Upper lobe of left lung (tissue), 4 donors: ENCODE results near the gene METRNL.

Experiments
- CTCF ChIP-seq, 6 experiments: fragments of 450-650 bp in 4 of 6; fragments of 200-600 bp in 2 of 6; sonication (generic) in 2 of 6; IDR thresholded peaks; one replicate each; pipeline ENCODE4 v1.5.1; 2016 to 2019; ENCODE audit warnings: antibody characterized with exemption in 6 of 6
- EP300 ChIP-seq, 4 donors: sonication (generic); formaldehyde crosslinking; IDR thresholded peaks; one replicate each; pipeline ENCODE4 v1.5.1; 2017; ENCODE audit warnings: antibody characterized with exemption in 4 of 4, control low read depth in 2 of 4
- POLR2A ChIP-seq, 4 donors: fragments of 450-650 bp; IDR thresholded peaks; one replicate each; pipeline ENCODE4 v1.5.1; 2016 to 2017; ENCODE audit warnings: antibody characterized with exemption in 4 of 4, mild to moderate bottlenecking in 2 of 4
- POLR2AphosphoS5 ChIP-seq, 2 donors: sonication (generic); formaldehyde crosslinking; IDR thresholded peaks; one replicate each; pipeline ENCODE4 v1.5.1; 2017; ENCODE audit warnings: antibody characterized with exemption in 2 of 2

GRCh38 chr17:83078378-83079351 lies 744 bp upstream of the METRNL start:
- TF ChIP-seq CTCF (IDR thresholded peaks at IDR 0.05) (peak in 1 of 6 experiments; percentile 7), POLR2A (IDR thresholded peaks at IDR 0.05) (no peak), EP300 (IDR thresholded peaks at IDR 0.05) (no peak), POLR2AphosphoS5 (IDR thresholded peaks at IDR 0.05) (no peak)
